HG03432 (cell line): Measurements from ENCODE around the gene PRKN.

Experiments
- ATAC-seq: cut with Tn5 transposase; IDR thresholded peaks from one replicate; pipeline ENCODE4 v1.9.1; 2021; ENCODE audit warnings: mild to moderate bottlenecking, moderate library complexity; ENCODE audit not compliant: unreplicated experiment

PRKN gene

GRCh38 chr6:162389343-162390085, 338.1 kb downstream of the PRKN start:
- ATAC-seq = no peak

- ATAC-seq = no peak
Measured at GRCh38 chr6:162388383-162388777, 339.2 kb downstream of the PRKN start.

- ATAC-seq = no peak
Measured at GRCh38 chr6:162387718-162388382, 339.7 kb downstream of the PRKN start.

- ATAC-seq = no peak
Measured at GRCh38 chr6:162385980-162386379, 341.6 kb downstream of the PRKN start.

- no peak for ATAC-seq
Measured at GRCh38 chr6:162379757-162380409, 347.7 kb downstream of the PRKN start.

- ATAC-seq = no peak
Measured at GRCh38 chr6:162377735-162378134, 349.8 kb downstream of the PRKN start.

GRCh38 chr6:162373868-162374267, 353.7 kb downstream of the PRKN start:
- ATAC-seq = no peak

GRCh38 chr6:162373192-162373591, 354.4 kb downstream of the PRKN start:
- ATAC-seq = no peak

GRCh38 chr6:162372106-162372505, 355.5 kb downstream of the PRKN start:
- no peak for ATAC-seq

- ATAC-seq = no peak
Measured at GRCh38 chr6:162371121-162371520, 356.4 kb downstream of the PRKN start.

- ATAC-seq = no peak
Measured at GRCh38 chr6:162369091-162369490, 358.5 kb downstream of the PRKN start.

GRCh38 chr6:162364488-162364887, 363.1 kb downstream of the PRKN start:
- ATAC-seq = no peak

GRCh38 chr6:162363757-162364156, 363.8 kb downstream of the PRKN start:
- no peak for ATAC-seq

GRCh38 chr6:162360901-162361567, 366.5 kb downstream of the PRKN start:
- ATAC-seq = no peak

GRCh38 chr6:162358625-162359024, 368.9 kb downstream of the PRKN start:
- ATAC-seq = no peak

GRCh38 chr6:162345051-162345511, 382.5 kb downstream of the PRKN start:
- no peak for ATAC-seq

- no peak for ATAC-seq
Measured at GRCh38 chr6:162344646-162345010, 382.9 kb downstream of the PRKN start.

GRCh38 chr6:162343936-162344645, 383.5 kb downstream of the PRKN start:
- ATAC-seq = no peak

GRCh38 chr6:162343198-162343935, 384.2 kb downstream of the PRKN start:
- no peak for ATAC-seq

GRCh38 chr6:162337412-162337811, 390.2 kb downstream of the PRKN start:
- no peak for ATAC-seq
